Middle frontal gyrus (tissue), 1 donor: ENCODE measurements around the gene ARID4B.
"Not testable (repeated sequence)": the region's sequence is repeated elsewhere in the genome, so short reads cannot be mapped to it uniquely, and the experiment has no call there.

ENCODE experiments used
- DNase-seq: peaks from one replicate; pipeline ENCODE4 v3.0.0-alpha.2; 2015; ENCODE audit warnings: low spot score; ENCODE audit errors: extremely low spot score

ARID4B gene, protein sequence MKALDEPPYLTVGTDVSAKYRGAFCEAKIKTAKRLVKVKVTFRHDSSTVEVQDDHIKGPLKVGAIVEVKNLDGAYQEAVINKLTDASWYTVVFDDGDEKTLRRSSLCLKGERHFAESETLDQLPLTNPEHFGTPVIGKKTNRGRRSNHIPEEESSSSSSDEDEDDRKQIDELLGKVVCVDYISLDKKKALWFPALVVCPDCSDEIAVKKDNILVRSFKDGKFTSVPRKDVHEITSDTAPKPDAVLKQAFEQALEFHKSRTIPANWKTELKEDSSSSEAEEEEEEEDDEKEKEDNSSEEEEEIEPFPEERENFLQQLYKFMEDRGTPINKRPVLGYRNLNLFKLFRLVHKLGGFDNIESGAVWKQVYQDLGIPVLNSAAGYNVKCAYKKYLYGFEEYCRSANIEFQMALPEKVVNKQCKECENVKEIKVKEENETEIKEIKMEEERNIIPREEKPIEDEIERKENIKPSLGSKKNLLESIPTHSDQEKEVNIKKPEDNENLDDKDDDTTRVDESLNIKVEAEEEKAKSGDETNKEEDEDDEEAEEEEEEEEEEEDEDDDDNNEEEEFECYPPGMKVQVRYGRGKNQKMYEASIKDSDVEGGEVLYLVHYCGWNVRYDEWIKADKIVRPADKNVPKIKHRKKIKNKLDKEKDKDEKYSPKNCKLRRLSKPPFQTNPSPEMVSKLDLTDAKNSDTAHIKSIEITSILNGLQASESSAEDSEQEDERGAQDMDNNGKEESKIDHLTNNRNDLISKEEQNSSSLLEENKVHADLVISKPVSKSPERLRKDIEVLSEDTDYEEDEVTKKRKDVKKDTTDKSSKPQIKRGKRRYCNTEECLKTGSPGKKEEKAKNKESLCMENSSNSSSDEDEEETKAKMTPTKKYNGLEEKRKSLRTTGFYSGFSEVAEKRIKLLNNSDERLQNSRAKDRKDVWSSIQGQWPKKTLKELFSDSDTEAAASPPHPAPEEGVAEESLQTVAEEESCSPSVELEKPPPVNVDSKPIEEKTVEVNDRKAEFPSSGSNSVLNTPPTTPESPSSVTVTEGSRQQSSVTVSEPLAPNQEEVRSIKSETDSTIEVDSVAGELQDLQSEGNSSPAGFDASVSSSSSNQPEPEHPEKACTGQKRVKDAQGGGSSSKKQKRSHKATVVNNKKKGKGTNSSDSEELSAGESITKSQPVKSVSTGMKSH (N-terminal part only)

DNA sequence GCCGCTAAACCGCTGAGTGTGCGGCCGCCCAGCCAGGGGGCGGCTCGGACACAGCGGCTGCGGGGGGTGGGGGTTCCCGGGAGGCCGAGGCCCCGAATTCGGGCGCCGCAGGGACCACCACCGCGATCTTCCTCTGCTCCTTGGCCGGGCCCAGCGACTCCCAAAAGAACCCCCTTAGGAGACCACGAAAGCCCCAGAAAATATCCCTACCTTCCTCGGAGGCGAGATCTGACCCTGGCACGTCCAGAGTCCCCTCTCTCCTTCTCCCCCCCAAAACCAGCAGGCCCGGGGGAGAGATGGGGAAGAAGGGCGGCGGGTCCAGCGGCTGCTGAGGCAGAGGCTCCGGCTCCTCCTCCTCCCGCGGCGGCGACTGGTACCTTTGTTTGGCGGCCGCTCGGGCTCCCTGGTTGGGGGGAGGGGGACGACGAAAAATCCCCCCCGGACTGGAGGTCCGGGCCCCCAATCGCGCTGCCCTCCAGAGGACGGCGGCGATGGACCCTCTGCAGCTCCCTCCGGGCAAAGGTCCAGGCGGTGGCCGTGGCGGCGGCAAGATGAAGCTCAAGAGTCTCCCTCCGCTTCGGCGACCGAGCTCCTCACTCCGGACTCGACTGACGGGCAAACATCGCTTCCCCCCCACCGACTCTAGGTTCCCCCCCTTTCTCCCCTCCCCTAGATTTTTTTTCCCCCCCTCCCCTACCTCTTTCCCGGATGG is at the start of gene ARID4B:
TSS of gene ARID4B (minus strand) at position 621 of the 712 bp plus-strand sequence. CDS start 1,260 bp downstream, outside the sequence.
- DNase-seq: no peak

DNA sequence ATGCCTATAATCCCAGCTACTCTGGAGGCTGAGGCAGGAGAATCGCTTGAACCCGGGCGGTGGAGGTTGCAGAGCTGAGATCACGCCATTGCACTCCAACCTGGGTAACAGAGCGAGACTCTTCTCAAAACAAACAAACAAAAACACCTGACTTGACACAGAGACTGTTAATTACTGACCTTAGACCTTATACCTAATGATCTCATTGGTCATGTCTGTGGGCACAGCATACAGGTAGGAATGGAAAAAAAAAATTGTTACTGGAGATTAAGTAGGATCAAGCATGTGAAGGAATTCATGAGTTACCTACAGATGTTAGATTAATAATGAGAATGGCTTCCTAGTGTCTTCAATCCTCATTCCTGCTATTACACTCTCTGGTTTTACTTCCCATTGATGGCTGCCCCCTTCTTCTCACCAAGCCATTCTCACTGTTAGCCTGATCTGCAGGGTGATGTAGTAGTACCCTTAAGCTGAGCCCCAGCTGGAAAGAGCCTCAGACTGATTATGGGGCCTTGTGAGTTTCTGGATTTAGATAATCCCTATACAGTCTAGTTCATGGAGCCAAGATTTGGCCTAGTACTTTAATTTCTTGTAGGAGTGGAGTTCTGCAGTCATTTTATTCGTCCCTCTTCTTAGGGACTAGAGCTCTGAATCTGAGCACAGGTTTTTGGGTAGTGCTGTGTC is 48.1 kb upstream of the ARID4B start:
- DNase-seq: no peak

DNA sequence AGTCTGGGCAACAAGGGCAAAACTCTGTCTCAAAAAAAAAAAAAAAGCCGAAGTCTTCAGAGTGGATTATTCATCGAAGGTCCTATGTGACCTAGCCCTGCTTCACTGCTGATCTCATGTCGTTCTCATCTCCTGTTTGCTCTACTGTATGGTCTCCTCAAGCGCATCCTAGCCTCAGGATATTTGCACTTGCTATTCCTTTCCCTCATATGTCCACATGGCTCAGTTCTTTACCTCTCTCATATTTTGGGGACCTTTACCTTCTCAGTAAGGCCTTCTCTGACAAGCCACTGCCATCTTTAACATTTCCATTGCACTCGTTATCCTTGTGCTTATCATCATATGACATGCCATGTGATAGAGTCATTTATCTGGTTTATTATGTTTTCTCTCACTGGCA is 41.8 kb upstream of the ARID4B start:
- DNase-seq: no peak

DNA sequence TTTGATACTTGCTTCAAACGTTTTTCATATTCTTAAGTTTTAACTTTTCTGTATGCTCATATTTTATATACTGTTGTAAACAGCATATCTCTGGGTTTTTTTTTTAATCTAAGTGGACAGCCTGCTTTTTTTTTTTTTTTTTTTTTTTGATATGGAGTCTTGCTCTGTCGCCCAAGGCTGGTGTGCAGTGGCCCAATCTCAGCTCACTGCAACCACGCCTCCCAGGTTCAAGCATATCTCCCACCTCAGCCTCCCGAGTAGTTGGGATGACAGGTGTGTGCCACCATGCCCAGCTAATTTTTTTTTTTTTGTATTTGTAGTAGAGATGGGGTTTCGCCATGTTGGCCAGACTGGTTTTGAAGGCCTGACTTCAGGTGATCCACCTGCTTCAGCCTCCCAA is 40.4 kb upstream of the ARID4B start:
- no peak for DNase-seq

DNA sequence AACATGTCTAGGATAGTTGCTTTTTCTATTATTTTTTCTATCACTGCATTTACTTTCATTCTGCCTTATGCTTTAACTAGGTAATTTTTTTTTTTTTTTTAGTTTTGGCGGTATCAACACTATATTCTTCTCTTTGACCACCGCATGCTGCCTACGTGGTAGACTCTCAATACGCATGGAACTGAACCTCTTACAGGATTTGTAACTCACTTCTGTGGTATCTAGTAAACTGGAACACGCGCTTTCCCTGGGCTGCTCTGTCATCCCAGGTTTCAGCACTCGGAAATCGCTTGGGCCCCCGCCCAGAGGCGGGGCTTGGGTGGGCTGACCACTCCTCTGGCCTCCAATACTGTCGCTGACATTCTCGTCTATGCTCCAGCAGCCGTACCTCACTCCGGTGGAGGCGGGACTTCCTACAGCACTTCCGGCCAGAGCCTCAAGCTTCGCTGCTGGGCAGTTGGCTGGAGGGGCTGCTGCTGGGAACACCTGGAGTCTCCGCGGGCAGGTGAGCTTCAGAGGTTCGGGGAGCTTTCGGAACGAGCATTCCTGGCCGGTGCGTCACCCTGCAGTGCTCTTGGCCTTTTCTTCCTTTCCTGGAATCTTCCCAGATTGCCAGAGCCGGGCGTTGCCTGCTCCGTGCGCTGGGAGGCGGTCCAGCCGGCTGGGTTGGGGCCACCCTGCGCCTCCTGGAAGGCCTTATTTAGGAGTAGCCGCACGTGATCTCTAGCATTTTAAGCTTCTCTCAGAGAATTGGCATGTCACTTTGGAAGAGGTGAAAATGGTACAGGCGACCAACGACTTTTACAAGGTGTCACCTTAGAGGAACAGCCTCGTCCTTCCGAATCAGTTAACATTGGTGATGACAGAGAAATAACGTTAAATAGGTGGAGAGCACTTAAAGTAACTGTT is 39.3 kb upstream of the ARID4B start, which contains the start of gene TBCE:
TSS of gene TBCE (plus strand) at position 428 of the 909 bp plus-strand sequence. CDS start 12,623 bp downstream, outside the sequence.
- peak; percentile 95 for DNase-seq

DNA sequence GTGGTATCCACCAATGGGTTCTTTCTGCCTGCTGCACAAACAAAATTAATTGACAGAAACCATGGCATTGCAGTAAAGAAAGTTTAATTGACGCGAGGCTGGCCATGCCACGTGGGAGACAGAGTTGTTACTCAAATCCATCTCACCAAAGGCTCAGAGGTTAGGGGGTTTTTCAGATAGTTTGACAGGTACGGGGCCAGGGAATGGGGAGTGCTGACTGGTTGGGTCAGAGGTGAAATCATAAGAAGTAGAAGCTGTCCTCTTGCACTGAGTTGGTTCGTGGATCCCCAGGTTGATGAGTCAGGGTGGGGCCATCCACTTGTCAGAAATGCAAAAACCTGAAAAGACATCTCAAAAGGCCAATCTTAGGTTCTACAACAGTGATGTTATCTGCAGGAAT is 38.3 kb upstream of the ARID4B start:
- no peak for DNase-seq

DNA sequence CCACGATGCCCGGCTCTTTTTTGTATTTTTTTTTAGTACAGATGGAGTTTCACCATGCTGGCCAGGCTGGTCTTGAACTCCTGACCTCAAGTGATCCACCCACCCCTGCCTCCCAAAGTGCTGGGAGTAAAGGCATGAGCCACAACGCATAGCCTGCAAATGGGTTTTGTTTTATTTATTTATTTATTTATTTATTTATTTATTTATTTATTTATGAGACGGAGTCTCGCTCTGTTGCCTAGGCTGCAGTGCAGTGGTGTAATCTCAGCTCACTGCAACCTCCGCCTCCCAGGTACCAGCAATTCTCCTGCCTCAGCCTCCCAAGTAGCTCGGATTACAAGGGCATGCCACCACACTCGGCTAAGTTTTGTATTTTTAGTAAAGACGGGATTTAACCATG is 36.2 kb upstream of the ARID4B start:
- not testable (repeated sequence) for DNase-seq

DNA sequence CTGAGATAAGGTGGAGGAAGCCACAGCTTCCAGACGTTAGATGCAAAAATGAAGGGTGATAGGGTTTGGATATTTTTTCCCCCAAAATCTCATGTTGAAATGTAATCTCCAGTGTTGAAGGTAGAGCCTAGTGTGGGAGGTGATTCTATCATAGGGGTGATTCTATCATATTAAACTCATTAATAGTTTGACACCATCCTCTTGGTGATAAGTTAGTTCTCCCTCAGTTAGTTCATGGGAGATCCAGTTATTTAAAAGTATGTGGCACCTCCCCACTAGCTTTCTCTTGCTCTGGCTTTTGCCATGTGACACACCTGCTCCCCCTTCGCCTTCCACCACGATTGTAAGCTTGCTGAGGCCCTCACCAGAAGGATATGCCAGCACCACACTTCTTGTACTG is 30.9 kb upstream of the ARID4B start:
- DNase-seq: no peak

DNA sequence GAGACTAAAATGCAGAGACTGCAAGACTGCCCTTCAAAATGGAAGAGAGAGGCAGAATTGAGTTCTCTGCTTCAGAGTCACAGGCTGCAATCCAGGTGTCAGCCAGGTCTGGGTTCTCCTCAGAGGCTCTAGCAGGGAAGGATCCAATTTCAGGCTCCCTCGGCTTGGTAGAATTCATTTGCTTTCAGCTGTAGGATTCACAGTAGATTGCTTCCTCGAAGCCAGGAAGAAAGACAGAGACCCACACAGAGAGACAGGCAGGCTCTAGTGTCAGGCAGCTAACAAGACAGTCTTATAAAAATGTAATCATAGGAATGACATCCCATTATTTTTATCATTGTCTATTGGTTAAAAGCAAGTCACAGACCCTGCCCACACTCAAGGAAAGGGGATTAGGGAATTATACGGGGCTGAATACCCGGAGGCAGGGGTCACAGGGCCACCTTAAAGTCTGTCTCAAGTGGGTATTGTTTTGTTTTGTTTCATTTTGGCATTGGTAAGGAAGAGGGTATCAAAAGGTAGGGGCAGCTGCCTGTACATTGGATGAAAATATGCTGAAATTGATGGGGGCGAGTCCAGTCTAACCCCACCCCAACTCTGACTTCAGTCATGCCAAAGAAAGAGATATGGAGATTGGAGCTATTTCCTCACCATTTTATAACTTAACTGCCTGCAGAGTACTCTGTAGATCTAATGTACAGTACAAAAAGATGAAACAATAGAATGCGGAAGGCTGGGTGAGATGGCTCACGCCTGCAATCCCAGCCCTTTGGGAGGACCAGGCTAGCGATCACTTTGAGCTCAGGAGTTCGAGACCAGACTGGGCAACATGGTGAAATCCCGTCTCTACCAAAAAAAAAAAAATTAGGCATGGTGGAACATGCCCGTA is 29.8 kb upstream of the ARID4B start:
- DNase-seq: no peak

DNA sequence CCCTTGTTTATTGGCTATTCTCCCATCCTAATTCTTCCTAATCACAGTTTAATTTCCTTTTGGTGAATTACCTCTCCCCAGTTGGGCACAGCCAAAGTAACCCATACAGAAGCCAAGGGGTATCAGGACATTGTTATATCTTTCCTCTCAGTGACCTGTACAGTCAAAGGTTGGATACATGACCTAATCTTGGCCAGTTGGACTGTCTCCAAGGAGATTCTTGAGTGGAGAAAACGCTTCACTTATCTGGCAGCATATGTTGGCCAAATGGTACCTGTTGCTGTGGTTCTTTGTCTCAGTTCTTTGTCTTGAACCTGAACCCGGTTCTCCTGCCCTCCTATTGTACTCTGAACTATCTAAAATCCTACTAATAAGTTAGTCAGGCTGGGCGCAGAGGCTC is 23.9 kb upstream of the ARID4B start:
- DNase-seq: no peak

DNA sequence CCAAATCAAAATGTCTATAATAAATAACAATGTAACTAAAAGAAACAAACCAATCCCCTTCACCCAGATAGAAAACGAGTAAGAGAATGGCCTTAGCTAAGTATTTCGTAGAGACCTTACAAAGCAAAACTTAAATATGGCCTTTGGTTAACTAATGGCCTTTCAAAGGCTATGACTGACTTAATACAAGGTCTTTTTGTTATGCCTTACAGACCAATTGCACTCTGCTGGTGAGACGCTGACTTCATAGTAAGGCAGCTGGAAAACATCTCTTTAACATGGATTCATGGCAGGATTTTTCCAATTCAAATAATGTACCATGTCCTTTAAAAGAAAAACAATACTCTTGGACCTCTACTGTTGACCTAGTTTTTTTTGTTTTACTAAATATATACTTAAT is 23.5 kb upstream of the ARID4B start:
- DNase-seq: no peak

DNA sequence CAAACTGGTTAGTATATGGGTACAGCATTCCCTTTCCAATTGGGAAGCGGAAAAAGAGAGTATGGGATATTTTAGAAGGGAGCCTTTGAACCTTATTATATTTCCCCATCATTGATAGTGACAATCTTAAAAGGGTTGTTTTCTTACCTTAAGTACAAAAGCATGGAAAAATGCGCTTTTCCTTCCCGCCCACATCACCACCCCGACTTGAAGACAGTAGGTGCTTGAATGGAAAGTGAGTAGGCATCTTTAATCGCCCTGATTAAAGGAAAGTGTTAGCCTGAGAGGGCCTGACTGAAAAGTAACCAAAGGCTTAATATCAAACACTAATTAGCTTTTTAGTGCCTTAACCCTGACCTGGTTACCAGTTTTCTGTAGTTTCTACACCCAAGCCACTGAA is 15.7 kb upstream of the ARID4B start:
- no peak for DNase-seq

DNA sequence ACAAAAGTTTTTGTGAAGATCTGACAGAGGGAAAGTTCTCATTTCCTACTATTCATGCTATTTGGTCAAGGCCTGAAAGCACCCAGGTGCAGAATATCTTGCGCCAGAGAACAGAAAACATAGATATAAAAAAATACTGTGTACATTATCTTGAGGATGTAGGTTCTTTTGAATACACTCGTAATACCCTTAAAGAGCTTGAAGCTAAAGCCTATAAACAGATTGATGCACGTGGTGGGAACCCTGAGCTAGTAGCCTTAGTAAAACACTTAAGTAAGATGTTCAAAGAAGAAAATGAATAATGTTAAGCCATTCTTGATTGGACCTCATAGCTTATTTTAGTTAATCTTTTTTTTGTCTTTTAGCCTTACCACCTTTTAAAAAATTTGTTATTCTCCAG is 14.5 kb upstream of the ARID4B start:
- no peak for DNase-seq

DNA sequence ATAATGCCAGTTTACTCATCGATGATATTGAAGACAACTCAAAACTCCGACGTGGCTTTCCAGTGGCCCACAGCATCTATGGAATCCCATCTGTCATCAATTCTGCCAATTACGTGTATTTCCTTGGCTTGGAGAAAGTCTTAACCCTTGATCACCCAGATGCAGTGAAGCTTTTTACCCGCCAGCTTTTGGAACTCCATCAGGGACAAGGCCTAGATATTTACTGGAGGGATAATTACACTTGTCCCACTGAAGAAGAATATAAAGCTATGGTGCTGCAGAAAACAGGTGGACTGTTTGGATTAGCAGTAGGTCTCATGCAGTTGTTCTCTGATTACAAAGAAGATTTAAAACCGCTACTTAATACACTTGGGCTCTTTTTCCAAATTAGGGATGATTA is 14.1 kb upstream of the ARID4B start:
- no peak for DNase-seq

DNA sequence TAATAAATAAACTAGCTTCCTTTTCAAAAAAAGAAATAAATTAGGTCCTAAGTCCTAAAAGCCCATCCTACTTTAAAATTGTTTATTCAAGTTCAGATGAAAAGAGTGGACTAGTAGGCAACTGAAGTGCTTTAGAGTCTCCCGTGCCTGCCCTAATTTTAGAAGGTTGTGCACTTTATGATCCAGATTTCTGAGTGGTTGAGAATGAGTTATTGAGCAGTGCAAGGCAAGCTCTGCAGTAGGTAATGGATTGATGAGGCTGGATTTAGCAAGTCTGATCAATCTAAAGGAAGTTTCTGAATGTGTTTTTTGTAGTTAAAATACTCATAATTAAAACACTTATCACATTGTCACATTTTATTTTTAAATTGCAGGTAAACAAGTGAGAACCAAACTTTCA is 13.4 kb upstream of the ARID4B start:
- DNase-seq: no peak

DNA sequence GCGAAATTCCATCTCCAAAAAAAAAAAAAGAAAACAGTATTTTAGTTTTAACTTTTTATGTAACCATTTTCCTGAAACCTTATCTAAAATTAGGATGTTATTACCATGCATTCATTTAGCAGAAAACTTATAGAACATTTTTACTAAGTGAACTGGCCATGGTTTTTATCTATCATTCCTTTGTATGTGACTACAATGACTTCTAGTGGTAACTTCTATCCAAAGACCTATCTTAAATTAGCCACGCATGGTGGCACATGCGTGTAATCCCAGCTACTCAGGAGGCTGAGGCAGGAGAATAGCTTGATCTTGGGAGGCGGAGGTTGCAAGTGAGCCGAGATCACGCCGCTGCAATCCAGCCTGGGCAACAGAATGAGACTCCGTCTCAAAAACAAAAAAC is 11.8 kb upstream of the ARID4B start:
- no peak for DNase-seq

DNA sequence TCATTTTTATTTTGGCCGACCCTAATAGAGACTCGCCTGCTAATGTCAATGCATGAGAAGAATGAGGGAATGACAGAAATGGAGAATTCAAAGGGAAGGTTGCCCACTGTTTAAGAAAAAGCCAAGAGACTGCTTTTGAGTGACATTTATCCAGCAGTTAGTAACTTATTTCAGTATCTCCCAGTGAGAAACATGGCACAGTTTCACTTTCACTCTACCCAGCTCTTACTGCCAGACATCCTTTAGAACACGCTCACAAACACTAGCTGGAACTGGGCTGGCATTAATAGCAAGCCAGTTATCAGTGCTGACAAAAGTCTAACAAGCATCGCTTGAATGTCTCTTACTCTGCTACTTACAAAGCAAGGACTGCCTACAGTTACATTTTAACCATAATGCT is 8.9 kb upstream of the ARID4B start:
- no peak for DNase-seq

DNA sequence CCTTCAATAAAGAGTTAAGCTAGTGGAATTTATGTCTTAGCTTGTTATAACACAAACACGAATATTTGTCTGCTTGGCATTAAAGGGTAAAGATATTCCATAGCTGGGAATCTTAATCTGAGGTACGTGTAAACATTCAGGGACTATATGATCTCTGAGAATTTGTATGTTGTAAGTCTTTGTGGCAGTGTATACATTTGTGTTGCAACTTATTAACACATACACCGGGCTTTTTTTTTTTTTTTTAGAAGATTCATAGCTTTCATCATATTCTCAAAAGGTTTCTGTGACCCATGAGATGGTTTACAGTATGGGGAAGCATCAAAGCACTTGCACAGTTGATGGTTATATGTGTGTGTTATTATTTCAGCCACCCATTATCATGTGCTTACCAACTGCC is 3.4 kb upstream of the ARID4B start:
- no peak for DNase-seq

DNA sequence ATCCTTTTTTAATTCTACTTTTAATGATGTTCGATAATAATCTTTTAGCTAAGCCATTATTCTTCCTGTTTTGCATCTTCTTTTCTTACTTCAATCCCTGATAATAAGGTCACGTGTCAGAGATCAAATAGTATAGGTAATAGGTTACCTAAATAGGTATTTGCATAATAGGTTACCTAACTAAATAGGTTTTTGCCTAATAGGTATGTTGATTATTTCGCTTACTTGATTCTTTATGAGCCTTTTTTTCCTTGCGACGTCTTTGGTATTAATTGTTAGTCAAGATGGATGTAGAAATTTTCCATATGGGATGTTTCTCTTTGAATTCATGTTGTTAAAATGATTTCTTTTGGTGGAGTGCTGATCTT is 2.9 kb upstream of the ARID4B start:
- no peak for DNase-seq
